AG20443 (cell line): ENCODE measurements around the gene GLP1R.

ENCODE experiments used
- DNase-seq: peaks from one replicate; pipeline ENCODE4 v3.0.0; 2012; ENCODE audit warnings: low spot score, mixed read lengths

The GLP1R gene

GRCh38 chr6:39048481-39049399, at the start of gene GLP1R:
GLP1R (plus strand) TSS chr6:39048781; CDS start chr6:39048841, 60 bp downstream.
- no peak for DNase-seq

GRCh38 chr6:39003072-39003471, 45.5 kb upstream of the GLP1R start:
- no peak for DNase-seq

DNA sequence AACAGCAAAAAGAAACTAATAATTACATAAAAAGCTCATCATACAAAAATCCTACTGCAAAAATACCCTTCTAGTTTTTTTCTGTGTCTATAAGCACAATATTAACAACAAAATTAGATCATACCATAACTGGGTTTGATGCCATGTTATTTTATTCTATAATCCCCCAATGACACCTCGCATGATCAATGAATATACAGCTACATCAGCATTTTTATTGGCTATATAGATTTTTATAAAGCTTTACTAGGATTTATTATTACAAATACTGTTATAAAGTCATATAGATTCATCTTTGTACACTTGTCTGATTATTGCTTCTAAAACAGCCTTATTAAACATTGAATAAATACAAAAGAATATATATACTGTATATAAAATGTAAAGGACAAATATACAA, 45.1 kb upstream of the GLP1R start:
- no peak for DNase-seq

- no peak for DNase-seq
Measured at GRCh38 chr6:39004801-39005200, 43.8 kb upstream of the GLP1R start.

GRCh38 chr6:39005774-39006173, 42.8 kb upstream of the GLP1R start:
- DNase-seq: no peak

DNA sequence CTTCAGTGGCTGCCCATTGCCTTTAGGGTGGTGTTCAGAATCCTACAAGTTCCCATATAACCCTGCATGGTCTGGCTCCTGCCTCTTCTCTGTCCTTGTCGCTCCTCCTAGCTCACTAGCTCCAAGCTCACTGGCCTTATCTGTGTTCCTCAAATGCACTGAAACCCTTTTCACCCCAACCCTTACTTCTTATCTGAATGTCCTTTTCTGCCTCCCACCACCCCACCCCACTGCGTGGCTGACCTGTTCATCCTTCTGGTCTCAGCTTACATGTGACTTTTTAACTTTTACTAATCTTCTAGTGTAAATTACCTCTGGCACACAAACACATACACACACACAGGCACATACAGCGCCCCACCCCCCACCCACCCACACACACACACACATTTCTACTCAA, 41.0 kb upstream of the GLP1R start:
- DNase-seq: no peak

- no peak for DNase-seq
Measured at GRCh38 chr6:39008737-39009136, 39.8 kb upstream of the GLP1R start.

DNA sequence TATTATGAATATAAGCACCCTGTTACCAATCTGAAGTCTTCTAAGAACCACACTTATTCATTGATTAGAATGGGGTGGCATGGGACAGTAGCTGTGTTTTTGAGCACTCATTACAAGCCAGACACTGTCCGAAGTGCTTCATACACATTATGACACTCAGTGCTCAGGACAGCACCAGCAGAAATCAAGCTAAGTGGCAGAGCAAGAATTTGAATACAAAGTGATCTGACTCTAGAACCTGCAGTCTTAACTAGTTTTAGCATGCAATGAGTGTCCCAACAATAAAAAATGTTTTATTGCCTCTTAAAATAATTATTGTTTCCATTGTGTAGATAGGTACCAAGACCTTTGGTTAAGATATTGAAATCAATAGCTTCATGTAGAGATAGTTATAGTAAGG, 39.1 kb upstream of the GLP1R start:
- no peak for DNase-seq

DNA sequence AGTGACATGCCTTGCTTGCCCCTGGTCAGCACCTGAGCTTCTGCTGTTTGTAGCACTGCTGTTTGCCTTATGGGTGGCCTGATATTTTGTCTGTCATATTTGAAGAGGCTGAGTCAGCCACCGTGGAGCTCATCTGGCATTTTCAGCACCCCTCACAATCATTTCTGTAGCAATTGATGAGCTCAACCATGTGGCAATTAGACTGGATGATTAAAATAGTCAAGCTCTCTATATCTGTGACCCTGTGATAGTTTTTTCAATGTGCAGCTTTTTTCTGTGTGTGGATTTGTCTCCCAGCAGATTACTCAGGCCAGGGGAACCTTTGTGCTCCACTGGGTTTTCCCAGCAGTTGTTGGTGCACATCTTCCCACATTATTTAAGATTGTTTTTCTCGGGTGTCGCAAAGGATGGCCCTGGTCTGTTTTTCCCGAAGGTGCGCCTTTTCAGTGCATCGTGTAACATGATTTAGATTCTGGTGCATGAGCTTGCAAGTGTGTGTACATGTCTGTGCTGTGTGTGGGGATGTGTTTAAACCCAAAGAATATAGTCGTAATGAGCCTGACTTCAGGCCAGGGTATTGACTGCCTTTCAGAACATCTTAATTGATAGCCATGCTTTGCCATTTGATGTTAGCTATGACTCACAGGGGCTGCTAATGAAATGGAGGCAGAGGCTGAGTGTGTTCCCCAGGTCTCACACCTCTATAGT, 31.6 kb upstream of the GLP1R start:
- no peak for DNase-seq

- DNase-seq: no peak
Measured at GRCh38 chr6:39017547-39017880, 31.1 kb upstream of the GLP1R start.

GRCh38 chr6:39018103-39018502, 30.5 kb upstream of the GLP1R start:
- no peak for DNase-seq

GRCh38 chr6:39020136-39020535, 28.4 kb upstream of the GLP1R start:
- no peak for DNase-seq

DNA sequence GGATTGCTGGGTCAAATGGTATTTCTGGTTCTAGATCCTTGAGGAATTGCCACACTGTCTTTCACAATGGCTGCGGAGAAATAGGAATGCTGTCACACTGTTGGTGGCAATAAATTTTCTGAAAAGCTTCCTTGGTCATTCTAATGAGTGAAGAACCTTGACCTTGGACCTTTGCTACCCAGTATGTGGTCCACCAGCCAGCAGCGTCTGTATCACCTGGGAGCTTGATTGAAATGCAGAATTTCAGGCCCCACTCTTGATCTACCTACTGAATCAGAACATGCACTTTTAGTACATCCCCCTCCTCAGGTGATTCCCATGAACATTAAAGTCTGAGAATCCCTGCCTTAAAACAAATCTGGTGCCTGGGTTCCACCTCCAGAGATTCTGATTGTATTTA, 27.5 kb upstream of the GLP1R start:
- no peak for DNase-seq

GRCh38 chr6:39021779-39022178, 26.8 kb upstream of the GLP1R start:
- DNase-seq: no peak

DNA sequence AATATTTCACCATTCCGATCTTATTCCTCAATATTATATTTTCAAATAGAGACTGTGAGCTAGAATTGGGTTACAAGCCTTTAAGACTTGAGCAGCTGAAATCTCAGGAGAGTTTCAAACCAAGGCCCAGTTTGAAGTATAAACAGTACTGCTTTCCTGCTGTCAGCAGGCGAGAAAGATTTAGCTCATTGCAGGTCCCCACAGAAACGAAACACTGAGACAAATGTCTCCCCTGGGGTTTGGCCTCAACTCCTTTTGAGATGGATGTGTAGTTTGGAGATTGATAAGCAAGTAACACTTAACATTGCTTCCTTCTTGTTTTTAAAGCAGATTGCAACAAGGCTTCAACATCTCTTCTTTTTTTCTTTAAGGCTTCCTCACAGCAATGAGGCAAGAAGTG, 22.4 kb upstream of the GLP1R start:
- DNase-seq: no peak

- DNase-seq: peak; percentile 64
Measured at GRCh38 chr6:39029156-39030011, 19.2 kb upstream of the GLP1R start.

DNA sequence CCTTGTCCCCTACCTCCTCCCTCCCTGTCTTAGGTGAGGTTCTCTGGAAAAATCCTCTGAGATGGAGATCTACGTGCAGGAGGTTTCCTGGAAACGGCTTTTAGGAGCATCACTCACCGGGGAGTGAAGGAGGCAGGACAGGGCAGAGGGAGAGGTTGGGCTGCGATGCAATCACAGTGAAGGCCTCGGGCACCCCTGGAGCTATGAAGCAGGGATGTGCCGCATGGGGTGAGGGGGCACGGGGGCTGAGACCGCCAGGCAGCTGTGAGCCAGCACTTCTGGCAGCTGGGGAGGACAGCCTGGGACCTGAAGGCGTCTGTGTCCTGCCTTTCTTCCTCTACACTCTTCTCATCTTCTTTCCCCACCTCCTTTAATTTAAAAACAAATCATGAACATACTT, 12.9 kb upstream of the GLP1R start:
- no peak for DNase-seq

DNA sequence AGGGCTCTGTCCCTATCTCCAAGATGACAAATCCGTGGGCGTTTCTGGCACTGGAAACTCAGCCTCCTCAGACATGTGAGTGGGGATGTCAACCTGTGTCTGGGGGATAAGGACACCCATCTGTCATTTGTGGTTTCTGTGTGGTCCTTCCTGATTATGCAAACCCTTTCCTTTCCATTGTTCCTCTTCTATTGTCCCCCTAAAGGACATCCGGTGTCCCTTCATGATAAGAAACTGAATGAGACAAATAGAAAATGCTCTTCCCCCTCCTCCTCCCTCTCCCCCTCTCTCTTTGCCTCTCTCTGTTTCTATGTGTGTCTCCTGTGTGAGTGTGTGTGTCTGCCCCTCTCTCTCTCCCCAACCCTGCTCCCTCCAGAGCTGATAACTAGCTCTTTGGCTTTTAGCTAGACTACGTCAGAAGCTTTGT, 11.5 kb upstream of the GLP1R start:
- DNase-seq: no peak

- no peak for DNase-seq
Measured at GRCh38 chr6:39037707-39038106, 10.9 kb upstream of the GLP1R start.

DNA sequence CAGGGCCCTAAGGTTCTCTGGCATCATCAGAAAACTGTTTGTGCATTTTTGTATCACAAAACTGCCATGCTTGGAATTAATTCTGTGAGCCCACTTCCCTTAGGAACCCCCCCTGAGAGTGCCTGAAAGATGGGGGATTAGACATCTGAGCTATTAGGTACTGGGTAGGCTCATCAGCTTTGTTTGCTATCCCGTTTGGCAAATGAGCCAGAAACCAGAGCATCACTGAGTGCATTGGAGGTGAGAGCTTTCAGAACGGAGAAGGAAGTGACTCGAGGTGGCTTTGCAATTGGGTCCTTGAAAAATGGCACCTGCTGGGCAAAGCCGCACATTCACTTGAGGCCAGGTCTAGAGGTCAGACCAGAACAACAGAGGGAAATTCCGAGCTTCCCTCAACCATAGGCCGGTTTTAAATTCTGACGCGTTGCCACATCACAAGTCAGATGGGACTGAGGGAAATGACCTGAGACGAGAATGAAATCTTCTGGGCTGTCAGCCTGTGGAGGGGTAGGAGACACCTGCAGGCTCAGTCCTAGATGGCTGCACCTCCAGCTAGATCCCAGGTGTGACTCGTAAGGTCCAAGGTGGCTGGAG, 8.4 kb upstream of the GLP1R start:
- DNase-seq: no peak

DNA sequence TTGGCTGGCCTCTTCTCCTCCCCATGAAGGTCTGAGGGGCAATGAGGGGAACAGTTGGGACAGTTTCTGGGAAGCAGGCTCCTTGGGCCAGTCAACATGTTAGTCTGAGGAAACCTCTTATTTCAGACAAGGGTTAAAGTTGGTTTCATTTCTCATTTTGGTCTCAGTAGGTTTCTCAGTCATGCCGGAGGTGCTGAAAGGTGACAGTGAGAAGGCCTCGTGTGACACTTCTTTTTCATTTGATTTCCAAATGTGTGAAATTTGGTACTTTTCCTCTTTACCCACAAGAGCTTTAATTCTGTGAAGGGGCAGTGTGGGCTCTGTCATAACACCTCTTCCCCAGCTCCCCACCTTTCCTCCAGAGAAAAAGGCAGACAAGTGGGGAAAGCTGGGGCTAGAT, 7.5 kb upstream of the GLP1R start:
- no peak for DNase-seq

- DNase-seq: no peak
Measured at GRCh38 chr6:39043776-39044175, 4.8 kb upstream of the GLP1R start.
